ENCODE measurements around the gene HS6ST1. TPM values are rescaled to one million over a fixed set of nuclear protein-coding genes. Genes with fewer than 3 reads are reported as not detected.

The HS6ST1 gene, protein sequence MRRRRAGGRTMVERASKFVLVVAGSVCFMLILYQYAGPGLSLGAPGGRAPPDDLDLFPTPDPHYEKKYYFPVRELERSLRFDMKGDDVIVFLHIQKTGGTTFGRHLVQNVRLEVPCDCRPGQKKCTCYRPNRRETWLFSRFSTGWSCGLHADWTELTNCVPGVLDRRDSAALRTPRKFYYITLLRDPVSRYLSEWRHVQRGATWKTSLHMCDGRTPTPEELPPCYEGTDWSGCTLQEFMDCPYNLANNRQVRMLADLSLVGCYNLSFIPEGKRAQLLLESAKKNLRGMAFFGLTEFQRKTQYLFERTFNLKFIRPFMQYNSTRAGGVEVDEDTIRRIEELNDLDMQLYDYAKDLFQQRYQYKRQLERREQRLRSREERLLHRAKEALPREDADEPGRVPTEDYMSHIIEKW
- total RNA-seq: 10 to 100 TPM; 52.2 to 99.5 (median 66.7) TPM
- 10 to 100 TPM in 1 of 3 donors, 1 to 10 TPM in 2; 7.2 to 24.7 (median 9.2) TPM for polyA plus RNA-seq
- long read RNA-seq, donor 1, transcript HS6ST1-201 (2 exons, 3,932 nt): major isoform, 27 of 27 reads
- long read RNA-seq, donor 1, partial matches to known transcripts: 0 of 27 reads
- long read RNA-seq, donor 1, other reads (novel, unspliced or antisense): 0 of 27 reads
- long read RNA-seq, donor 2, transcript HS6ST1-201 (2 exons, 3,932 nt): major isoform, 5 of 6 reads
- long read RNA-seq, donor 2, partial matches to known transcripts: 0 of 6 reads
- long read RNA-seq, donor 2, other reads (novel, unspliced or antisense): 0 of 6 reads

DNA sequence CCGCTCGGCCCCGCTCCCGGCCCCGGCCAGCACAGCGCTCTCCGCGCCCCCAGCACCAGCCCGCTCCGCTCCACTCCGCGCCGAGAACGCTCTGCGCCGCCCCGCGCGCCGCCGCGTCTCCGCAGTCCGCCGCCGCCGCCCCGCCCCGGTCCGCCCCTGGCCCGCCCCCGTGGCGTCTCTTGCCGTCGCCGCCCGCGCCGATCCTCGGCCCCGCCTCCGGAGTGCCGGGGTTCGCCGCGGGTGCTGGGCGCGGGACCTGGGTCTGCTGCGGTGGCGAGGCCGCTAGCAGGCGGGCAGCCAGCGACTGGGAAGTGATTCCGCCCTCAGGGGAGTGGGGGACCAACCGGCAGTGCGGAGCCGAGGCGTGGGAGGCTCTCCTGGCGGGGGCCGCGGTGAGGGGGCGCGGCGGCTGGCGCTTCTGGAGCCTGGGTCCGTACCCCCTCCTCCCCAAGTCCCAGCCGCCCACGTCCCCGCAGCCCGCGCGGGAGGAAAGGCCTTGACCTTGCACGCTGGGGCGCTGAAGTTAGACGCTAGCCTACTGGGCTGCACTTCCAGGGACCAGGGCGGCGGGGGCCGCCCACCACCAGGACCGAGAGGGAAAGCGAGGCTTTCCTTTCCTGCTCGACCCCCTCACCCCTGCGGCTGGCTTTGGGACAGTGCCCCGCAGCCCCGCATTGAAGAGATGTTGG, at the start of gene HS6ST1:
Gene HS6ST1 (minus strand): TSS at position 93 of the 689 bp plus-strand sequence. CDS start 305 bp downstream, outside the sequence.
- peaks cover 36 to 80% (median 69%) of the 10 kb centered on the region in 6 donors for H3K4me1 ChIP-seq
- peak in 1 of 3 donors; percentile 30 for TF ChIP-seq POLR2A (IDR thresholded peaks at IDR 0.05)
- TF ChIP-seq, protein P1, sequence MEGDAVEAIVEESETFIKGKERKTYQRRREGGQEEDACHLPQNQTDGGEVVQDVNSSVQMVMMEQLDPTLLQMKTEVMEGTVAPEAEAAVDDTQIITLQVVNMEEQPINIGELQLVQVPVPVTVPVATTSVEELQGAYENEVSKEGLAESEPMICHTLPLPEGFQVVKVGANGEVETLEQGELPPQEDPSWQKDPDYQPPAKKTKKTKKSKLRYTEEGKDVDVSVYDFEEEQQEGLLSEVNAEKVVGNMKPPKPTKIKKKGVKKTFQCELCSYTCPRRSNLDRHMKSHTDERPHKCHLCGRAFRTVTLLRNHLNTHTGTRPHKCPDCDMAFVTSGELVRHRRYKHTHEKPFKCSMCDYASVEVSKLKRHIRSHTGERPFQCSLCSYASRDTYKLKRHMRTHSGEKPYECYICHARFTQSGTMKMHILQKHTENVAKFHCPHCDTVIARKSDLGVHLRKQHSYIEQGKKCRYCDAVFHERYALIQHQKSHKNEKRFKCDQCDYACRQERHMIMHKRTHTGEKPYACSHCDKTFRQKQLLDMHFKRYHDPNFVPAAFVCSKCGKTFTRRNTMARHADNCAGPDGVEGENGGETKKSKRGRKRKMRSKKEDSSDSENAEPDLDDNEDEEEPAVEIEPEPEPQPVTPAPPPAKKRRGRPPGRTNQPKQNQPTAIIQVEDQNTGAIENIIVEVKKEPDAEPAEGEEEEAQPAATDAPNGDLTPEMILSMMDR (IDR thresholded peaks at IDR 0.05 in 8 of 11, conservative IDR thresholded peaks at IDR 0.05 in 3 of 11): no peak
- peak; percentile 76 to 81 (median 79) for TF ChIP-seq POLR2AphosphoS5 (IDR thresholded peaks at IDR 0.05)
- H3K9me3 ChIP-seq: no peaks in the 10 kb centered on the region
- intact Hi-C loops (cut with DNase I; ENCODE audit: low total_unique reads): loop anchor here (10.0 kb wide), 1 partner anchor 1526 kb away; no protein-coding TSS in a partner anchor
- H3K4me3 ChIP-seq: peak within 1 kb of the TSS; percentile 50 to 94 (median 83)
- peak within 1 kb of the TSS; percentile 19 to 88 (median 78) for H3K27ac ChIP-seq
- H3K36me3 ChIP-seq: peaks cover 0 to 19% (median 0%) of the 10 kb centered on the region in 6 donors
- DNase-seq: peak; percentile 97
- 1 to 3% (median 2%) methylated on average over 14 to 84 of the region's 84 CpGs for WGBS, 5 donors
- peaks cover 0 to 29% (median 0%) of the 10 kb centered on the region in 7 donors for H3K27me3 ChIP-seq (replicated peaks in 1 of 7)

DNA sequence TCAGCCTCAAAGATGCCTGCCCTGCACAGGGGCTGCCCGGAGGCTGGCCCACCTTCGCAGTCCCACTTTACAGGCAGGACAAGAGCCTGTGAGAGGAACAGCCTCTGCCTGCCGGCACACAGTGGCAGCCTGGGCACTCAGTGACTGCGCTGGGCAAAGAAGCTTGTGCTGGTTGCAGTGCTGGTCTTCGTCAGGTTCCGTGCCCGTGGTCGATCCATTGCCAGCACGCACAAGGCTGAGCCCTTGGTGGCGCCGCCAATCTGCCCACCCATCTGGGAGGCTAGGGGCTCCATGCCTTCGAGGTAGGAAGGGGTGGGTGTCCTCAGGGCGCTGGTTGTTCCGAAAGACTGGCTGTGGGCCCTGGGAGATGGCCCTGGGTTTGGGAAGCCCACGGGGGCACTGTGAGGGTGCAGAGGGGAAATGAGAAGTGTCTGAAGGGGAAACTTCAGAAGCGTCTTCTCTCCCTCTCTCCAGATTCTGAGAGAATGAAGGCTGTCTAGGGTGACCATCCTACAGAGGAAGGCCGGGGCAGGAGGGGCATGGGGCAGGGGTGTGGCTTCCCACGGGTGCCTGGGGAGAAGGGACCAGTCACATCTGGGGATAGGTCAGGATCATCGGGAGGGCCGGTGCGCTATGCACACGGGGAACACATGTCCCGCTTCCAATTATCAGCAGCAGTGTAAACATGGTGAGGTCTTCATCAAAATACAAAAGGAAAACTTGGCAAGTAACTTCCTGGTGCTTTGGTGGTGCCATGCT, 49.1 kb upstream of the HS6ST1 start:
- H3K9me3 ChIP-seq: no peaks in the 10 kb centered on the region
- TF ChIP-seq, protein P1 (IDR thresholded peaks at IDR 0.05 in 8 of 11, conservative IDR thresholded peaks at IDR 0.05 in 3 of 11): no peak
- TF ChIP-seq POLR2A (IDR thresholded peaks at IDR 0.05) (no peak), POLR2AphosphoS5 (IDR thresholded peaks at IDR 0.05) (no peak)
- peak; percentile 47 for DNase-seq
- H3K27ac ChIP-seq: no peak overlapping the region
- H3K27me3 ChIP-seq (replicated peaks in 1 of 7): peaks cover 0 to 11% (median 0%) of the 10 kb centered on the region in 7 donors
- intact Hi-C loops (cut with DNase I; ENCODE audit: low total_unique reads): no loop called here
- no peak overlapping the region for H3K4me3 ChIP-seq
- peaks cover 0 to 18% (median 3%) of the 10 kb centered on the region in 6 donors for H3K4me1 ChIP-seq
- 87 to 94% (median 89%) methylated on average over 23 of the region's 23 CpGs for WGBS, 5 donors
- no peaks in the 10 kb centered on the region for H3K36me3 ChIP-seq

DNA sequence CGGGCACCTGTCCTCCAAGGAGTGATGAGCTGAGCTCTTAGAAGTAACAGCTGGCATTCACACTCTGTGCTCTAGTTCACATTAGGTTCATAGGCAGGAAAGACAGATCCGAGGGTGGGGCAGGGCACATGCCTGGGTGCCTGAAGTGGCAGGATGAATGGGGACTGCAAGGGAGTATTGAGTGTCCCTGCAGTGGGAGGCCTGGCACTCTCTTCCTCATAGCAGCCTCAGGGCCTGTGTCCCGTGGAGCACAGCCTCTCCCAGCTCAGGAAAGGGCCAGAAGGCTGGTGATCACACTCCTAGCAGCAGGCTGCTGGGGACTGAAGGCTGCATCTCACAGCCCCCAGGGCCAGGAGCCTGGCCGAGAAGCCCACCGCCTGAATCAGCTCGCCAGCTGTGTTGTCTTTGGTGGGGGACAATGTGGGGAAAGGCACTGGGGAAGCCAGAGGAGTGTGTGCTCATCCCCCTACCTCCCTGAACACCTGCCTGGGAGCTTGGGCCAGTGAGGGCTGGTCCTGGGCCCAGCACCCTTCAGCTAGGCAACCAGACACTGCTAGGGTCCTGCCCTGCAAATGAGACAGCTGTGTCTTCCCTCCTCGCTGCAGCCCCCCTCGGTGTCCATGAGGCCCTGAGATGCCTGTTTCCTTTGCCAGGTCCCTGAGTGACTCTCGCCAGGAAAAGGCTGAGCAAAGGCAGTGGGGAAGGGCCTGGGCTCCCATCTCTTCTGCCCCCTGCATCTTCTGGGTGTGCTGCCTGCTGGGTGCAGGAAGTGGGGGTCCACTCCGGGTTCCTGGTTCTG, 48.2 kb upstream of the HS6ST1 start:
- Histone ChIP-seq H3K27me3 (replicated peaks in 1 of 7) (peaks cover 0 to 11% (median 0%) of the 10 kb centered on the region in 7 donors), H3K4me1 (peaks cover 0 to 10% (median 3%) of the 10 kb centered on the region in 6 donors), H3K9me3 (no peaks in the 10 kb centered on the region), H3K27ac (no peak overlapping the region), H3K36me3 (no peaks in the 10 kb centered on the region), H3K4me3 (no peak overlapping the region)
- WGBS, 5 donors: 74 to 80% (median 78%) methylated on average over 7 to 10 of the region's 10 CpGs
- intact Hi-C loops (cut with DNase I; ENCODE audit: low total_unique reads): no loop called here
- DNase-seq: no peak
- TF ChIP-seq POLR2A (IDR thresholded peaks at IDR 0.05): no peak
- TF ChIP-seq, protein P1 (IDR thresholded peaks at IDR 0.05 in 8 of 11, conservative IDR thresholded peaks at IDR 0.05 in 3 of 11): no peak
- no peak for TF ChIP-seq POLR2AphosphoS5 (IDR thresholded peaks at IDR 0.05)

Measured in spleen (tissue), 13 donors.